HG03432 (cell line): ENCODE results near the gene DUSP10.

Experiments used
- ATAC-seq: cut with Tn5 transposase; IDR thresholded peaks from one replicate; pipeline ENCODE4 v1.9.1; 2021; ENCODE audit warnings: mild to moderate bottlenecking, moderate library complexity; ENCODE audit not compliant: unreplicated experiment

DUSP10 gene

GRCh38 chr1:221663321-221663720, 78.6 kb downstream of the DUSP10 start:
- ATAC-seq: no peak

- no peak for ATAC-seq
These were observed 86.1 kb downstream of the DUSP10 start for GRCh38 chr1:221655766-221656305.
